PFSK-1 (cell line): Measurements from ENCODE around the gene RBSN.

Source experiments
- FOXP2 ChIP-seq: optimal IDR thresholded peaks from 2 replicates; pipeline ENCODE3; 2011; ENCODE audit warnings: borderline replicate concordance, control low read depth, inconsistent platforms; ENCODE audit not compliant: insufficient read depth; ENCODE audit errors: extremely low read length, extremely low read depth
- POLR2AphosphoS5 ChIP-seq: IDR thresholded peaks from 2 replicates; pipeline ENCODE4 v1.6.1; 2012; ENCODE audit warnings: low read depth, mild to moderate bottlenecking, control low read depth, low read length, moderate library complexity
- REST ChIP-seq, 2 experiments: IDR thresholded peaks; 2 replicates each; pipeline versions ENCODE4 v1.6.1 to v1.8.0; 2011 to 2012; ENCODE audit warnings: low read depth in 2 of 2, low read length in 2 of 2, control low read depth in 1 of 2, inconsistent platforms in 1 of 2, mild to moderate bottlenecking in 1 of 2, moderate library complexity in 1 of 2; ENCODE audit not compliant: insufficient read depth in 1 of 2
- SIN3A ChIP-seq: IDR thresholded peaks from 2 replicates; pipeline ENCODE4 v1.6.1; 2012; ENCODE audit warnings: mild to moderate bottlenecking, low read length, moderate library complexity, borderline replicate concordance; ENCODE audit not compliant: insufficient read depth
- TAF1 ChIP-seq: IDR thresholded peaks from 2 replicates; pipeline ENCODE4 v1.6.1; 2012; ENCODE audit warnings: low read length, control low read depth, borderline replicate concordance; ENCODE audit not compliant: insufficient read depth

Gene RBSN

GRCh38 chr3:15120986-15121385, 22.0 kb upstream of the RBSN start:
- TF ChIP-seq TAF1 = no peak
- no peak for TF ChIP-seq FOXP2
- TF ChIP-seq REST (IDR thresholded peaks at IDR 0.05; ENCODE audit: insufficient read depth in 1 of 2, low read depth in 2 of 2, low read length in 2 of 2) = no peak
- TF ChIP-seq POLR2AphosphoS5 = no peak
- no peak for TF ChIP-seq SIN3A

- TF ChIP-seq REST (IDR thresholded peaks at IDR 0.05; ENCODE audit: insufficient read depth in 1 of 2, low read depth in 2 of 2, low read length in 2 of 2) = no peak
- no peak for TF ChIP-seq FOXP2
- TF ChIP-seq TAF1 = no peak
- TF ChIP-seq POLR2AphosphoS5 = no peak
- no peak for TF ChIP-seq SIN3A
Measured at GRCh38 chr3:15117011-15117410, 18.1 kb upstream of the RBSN start.

GRCh38 chr3:15116032-15116669, 17.2 kb upstream of the RBSN start:
- TF ChIP-seq REST (IDR thresholded peaks at IDR 0.05; ENCODE audit: insufficient read depth in 1 of 2, low read depth in 2 of 2, low read length in 2 of 2) (no peak), SIN3A (no peak)

GRCh38 chr3:15114466-15115358, 15.8 kb upstream of the RBSN start:
- no peak for TF ChIP-seq FOXP2
- TF ChIP-seq TAF1 = no peak
- no peak for TF ChIP-seq SIN3A
- no peak for TF ChIP-seq POLR2AphosphoS5
- no peak for TF ChIP-seq REST (IDR thresholded peaks at IDR 0.05; ENCODE audit: insufficient read depth in 1 of 2, low read depth in 2 of 2, low read length in 2 of 2)

GRCh38 chr3:15113884-15114283, 14.9 kb upstream of the RBSN start:
- TF ChIP-seq REST (IDR thresholded peaks at IDR 0.05; ENCODE audit: insufficient read depth in 1 of 2, low read depth in 2 of 2, low read length in 2 of 2) (no peak), POLR2AphosphoS5 (no peak), TAF1 (no peak), SIN3A (no peak), FOXP2 (no peak)
